Ascending aorta (tissue), 2 donors: ENCODE data around the gene DACH1. TPM values are rescaled to one million over a fixed set of nuclear protein-coding genes. Genes with fewer than 3 reads are reported as not detected.

ENCODE experiments used
- DNase-seq, 2 donors: peaks; one replicate each; pipeline ENCODE4 v3.0.0-alpha.2; 2019; ENCODE audit warnings: low spot score in 2 of 2
- H3K27ac ChIP-seq, 2 donors: fragments of 200-600 bp; sonication (generic); one replicate each; pipeline ENCODE4 v1.5.1; 2016 to 2017; ENCODE audit warnings: mild to moderate bottlenecking in 1 of 2
- H3K27me3 ChIP-seq: fragments of 200-600 bp; sonication (generic); one replicate; pipeline ENCODE4 v1.5.1; 2017
- H3K36me3 ChIP-seq, 2 donors: fragments of 200-600 bp; sonication (generic); one replicate each; pipeline ENCODE4 v1.5.1; 2016
- H3K4me1 ChIP-seq, 2 donors: fragments of 200-600 bp; sonication (generic); one replicate each; pipeline ENCODE4 v1.5.1; 2016 to 2017; ENCODE audit warnings: mild to moderate bottlenecking in 1 of 2
- H3K4me3 ChIP-seq, 2 donors: fragments of 200-600 bp; sonication (generic); one replicate each; pipeline ENCODE4 v1.5.1; 2016 to 2017; ENCODE audit warnings: mild to moderate bottlenecking in 1 of 2
- H3K9me3 ChIP-seq, 2 donors: fragments of 200-600 bp; sonication (generic); one replicate each; pipeline ENCODE4 v1.5.1; 2016
- intact Hi-C: fragments of 100-400 bp; cut with DNase I; formaldehyde crosslinking; loops from one replicate; pipeline ENCODE4 v1.15.1; 2023
- total RNA-seq: library from RNA; depleted of rRNA; stranded (reverse); fragments of >200 nt; gene quantifications from one replicate; pipeline ENCODE4 v1.1.0, GENCODE V29; 2016
- TF ChIP-seq, protein P1 (sequence below), 3 experiments: fragments of 200-600 bp in 2 of 3; fragments of 450-650 bp in 1 of 3; sonication (generic) in 2 of 3; IDR thresholded peaks; one replicate each; pipeline ENCODE4 v1.5.1; 2016 to 2019; ENCODE audit warnings: antibody characterized with exemption in 3 of 3, mild to moderate bottlenecking in 1 of 3, moderate library complexity in 1 of 3

Gene DACH1
- total RNA-seq, 1 donor from 2014 or later = not detected

DNA sequence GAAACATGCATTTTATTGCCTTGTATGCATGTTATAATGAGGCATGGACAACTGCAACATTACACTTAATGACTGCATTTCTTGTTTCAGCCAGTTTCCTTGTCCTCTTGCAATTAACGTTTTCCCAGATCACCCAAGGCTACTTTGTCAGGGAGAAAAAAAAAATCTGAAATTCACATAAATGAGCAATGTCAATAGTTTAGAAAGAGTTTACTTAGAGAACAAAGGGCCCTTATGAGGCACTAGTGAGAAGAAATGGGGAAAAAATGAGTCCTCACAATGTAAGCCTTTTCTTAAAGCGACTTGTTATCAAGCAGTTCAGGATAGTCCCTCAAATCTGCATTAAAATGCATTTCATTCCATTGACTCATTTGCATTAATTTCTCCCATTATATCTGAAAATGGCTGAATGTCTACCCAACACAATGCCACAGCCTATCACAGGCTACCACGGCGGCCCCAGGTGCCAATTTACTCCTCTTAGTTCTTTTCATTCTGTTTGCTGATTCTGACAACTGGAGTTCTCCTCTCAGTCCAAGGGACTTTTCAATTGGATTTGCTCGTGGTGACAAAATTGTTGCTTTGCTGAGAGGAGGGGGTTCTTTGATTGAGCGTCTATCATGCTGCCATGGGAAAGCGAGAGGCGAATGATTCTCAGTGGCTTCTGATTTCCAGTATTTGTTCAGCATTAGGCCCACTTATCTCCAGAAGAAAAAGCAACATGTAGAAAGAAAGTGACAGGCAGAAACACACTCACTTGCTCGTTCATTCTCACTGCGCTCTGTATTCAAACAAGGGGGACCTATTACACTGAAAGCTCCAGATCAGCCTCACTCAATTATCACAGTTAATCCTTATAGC lies 107.1 kb downstream of the DACH1 start:
- intact Hi-C loops = no loop called here
- Histone ChIP-seq H3K27me3 (no peaks in the 10 kb centered on the region), H3K4me3 (no peak overlapping the region), H3K9me3 (no peaks in the 10 kb centered on the region), H3K27ac (no peak overlapping the region), H3K4me1 (no peaks in the 10 kb centered on the region), H3K36me3 (no peaks in the 10 kb centered on the region)
- TF ChIP-seq, protein P1, sequence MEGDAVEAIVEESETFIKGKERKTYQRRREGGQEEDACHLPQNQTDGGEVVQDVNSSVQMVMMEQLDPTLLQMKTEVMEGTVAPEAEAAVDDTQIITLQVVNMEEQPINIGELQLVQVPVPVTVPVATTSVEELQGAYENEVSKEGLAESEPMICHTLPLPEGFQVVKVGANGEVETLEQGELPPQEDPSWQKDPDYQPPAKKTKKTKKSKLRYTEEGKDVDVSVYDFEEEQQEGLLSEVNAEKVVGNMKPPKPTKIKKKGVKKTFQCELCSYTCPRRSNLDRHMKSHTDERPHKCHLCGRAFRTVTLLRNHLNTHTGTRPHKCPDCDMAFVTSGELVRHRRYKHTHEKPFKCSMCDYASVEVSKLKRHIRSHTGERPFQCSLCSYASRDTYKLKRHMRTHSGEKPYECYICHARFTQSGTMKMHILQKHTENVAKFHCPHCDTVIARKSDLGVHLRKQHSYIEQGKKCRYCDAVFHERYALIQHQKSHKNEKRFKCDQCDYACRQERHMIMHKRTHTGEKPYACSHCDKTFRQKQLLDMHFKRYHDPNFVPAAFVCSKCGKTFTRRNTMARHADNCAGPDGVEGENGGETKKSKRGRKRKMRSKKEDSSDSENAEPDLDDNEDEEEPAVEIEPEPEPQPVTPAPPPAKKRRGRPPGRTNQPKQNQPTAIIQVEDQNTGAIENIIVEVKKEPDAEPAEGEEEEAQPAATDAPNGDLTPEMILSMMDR (IDR thresholded peaks at IDR 0.05) = no peak
- DNase-seq = no peak

DNA sequence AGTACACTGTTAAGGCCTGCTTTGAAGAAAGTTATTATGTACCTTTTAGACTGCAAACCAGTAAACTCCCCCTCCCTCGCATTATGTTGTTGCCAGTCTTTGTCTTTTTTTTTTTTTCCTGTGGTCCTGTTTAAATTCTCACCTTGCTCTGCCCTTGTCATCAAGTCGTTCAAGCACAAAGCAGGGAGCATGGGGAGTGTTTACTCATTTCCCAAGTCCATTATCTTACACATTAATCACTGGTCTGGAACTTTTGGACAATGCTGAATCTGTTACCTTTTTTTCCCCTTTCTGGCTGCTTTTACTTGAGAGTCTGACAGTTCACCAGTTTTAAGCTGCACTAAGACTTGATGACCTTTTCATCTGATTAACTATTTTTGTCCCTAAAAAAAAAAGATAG lies 108.2 kb downstream of the DACH1 start:
- Histone ChIP-seq H3K9me3 (no peaks in the 10 kb centered on the region), H3K27me3 (no peaks in the 10 kb centered on the region), H3K36me3 (no peaks in the 10 kb centered on the region), H3K27ac (no peak overlapping the region), H3K4me1 (no peaks in the 10 kb centered on the region), H3K4me3 (no peak overlapping the region)
- intact Hi-C loops = no loop called here
- TF ChIP-seq, protein P1 (IDR thresholded peaks at IDR 0.05) = no peak
- no peak for DNase-seq

DNA sequence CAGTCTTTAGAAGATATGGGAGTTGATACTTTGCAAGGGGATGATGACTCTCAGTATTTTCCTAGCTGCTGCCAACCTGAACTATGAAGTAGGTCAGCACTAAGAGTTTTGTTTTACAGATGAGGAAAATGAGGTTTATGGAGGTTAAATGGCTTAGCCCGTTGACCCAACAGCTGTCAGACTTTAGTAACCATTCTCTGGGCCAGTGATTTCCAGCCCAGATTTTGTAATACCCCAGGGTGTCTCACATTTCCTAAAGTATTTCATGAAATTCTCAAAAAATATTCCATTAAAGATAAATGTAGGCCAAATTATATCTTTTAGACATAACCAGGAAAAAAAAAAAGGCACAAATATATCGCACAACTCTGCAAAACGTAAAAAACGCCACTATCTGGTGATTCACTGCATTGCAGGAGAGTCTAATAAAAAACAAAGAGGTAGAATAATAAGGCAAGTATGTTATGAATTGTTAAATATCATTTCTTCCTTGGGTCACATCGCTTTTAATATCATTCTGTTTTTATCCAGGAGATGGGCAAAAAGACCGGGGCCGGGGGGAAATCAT lies 112.5 kb downstream of the DACH1 start:
- Histone ChIP-seq H3K4me1 (no peaks in the 10 kb centered on the region), H3K4me3 (no peak overlapping the region), H3K9me3 (no peaks in the 10 kb centered on the region), H3K36me3 (no peaks in the 10 kb centered on the region), H3K27me3 (no peaks in the 10 kb centered on the region), H3K27ac (no peak overlapping the region)
- intact Hi-C loops = no loop called here
- no peak for DNase-seq
- TF ChIP-seq, protein P1 (IDR thresholded peaks at IDR 0.05) = no peak

DNA sequence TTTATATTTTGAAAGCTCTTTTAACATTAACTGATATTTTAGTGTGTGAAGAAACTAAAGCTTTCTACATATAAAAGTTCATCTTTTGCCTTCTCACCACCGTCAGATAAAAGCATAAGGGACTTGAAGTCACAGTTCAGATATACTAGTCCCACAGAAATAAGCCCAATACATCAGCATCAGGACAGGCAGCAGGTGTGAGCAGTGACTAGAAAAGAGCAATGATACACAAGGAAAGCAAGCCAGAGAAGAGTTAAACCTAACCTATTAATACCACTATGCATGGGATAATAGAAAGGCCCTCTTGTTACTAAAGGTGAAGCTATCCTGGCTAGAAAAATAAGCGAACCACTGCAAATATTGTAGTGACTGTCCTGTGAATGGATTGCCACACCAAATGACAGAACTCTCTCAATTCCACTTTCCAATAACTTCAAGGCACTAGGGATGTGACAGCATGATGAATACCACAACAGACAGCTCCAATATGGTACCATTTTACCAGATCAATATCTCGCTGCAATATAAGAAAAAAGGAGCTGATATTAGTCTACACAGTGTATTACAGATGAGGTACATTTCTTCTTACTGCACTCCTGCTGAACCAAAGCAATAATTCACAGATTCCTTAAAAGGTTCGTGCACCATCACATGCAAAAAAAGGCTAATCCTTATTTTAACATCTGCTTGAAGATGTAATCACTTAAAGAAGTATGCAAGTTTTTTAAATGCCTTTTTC lies 114.1 kb downstream of the DACH1 start:
- Histone ChIP-seq H3K9me3 (no peaks in the 10 kb centered on the region), H3K27ac (no peak overlapping the region), H3K36me3 (no peaks in the 10 kb centered on the region), H3K4me3 (no peak overlapping the region), H3K27me3 (no peaks in the 10 kb centered on the region), H3K4me1 (no peaks in the 10 kb centered on the region)
- TF ChIP-seq, protein P1 (IDR thresholded peaks at IDR 0.05) = no peak
- intact Hi-C loops = no loop called here
- no peak for DNase-seq

DNA sequence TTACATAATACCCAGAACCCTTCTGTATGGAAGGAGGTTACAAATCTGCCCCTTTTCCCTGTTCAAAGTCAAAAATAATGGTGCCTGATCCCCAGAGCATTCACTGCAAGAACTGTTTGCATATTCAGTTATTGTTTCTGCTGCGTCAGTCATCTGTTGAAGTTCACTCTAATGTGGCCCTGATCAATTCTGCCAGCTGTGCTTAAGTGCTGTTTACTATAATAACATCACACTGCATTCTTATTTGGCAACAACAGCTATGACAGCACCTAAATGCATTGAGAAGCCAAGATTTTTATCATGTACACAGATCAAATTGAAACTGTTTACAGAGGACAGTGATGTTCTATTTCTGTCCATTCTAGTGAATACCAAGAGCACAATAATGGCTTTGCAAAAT lies 115.9 kb downstream of the DACH1 start:
- intact Hi-C loops = no loop called here
- no peak for DNase-seq
- Histone ChIP-seq H3K27ac (no peak overlapping the region), H3K27me3 (no peaks in the 10 kb centered on the region), H3K4me1 (no peaks in the 10 kb centered on the region), H3K4me3 (no peak overlapping the region), H3K36me3 (no peaks in the 10 kb centered on the region), H3K9me3 (no peaks in the 10 kb centered on the region)
- TF ChIP-seq, protein P1 (IDR thresholded peaks at IDR 0.05) = no peak
